K562 (cell line): ENCODE measurements around the gene CHRNB1.

Experiments used
- NR1H2 ChIP-seq: sonication (generic); formaldehyde crosslinking; IDR thresholded peaks from 2 replicates; pipeline ENCODE4 v1.4.0; 2020; ENCODE audit warnings: mild to moderate bottlenecking, missing genetic modification reagents
- RCOR1 ChIP-seq, 2 experiments: IDR thresholded peaks; 2 replicates each; pipeline ENCODE4 v1.6.1; 2012; ENCODE audit warnings: low read depth in 2 of 2, low read length in 2 of 2, borderline replicate concordance in 1 of 2, improper control_type of control experiment in 1 of 2
- SRF ChIP-seq, 2 experiments: fragments of 250-450, 450-650 bp in 1 of 2; sonication (Bioruptor Pico) in 1 of 2; sonication (generic) in 1 of 2; formaldehyde crosslinking; IDR thresholded peaks; 2 replicates each; pipeline versions ENCODE4 v1.5.0 to v1.5.1; 2020 to 2022; ENCODE audit warnings: mild to moderate bottlenecking in 1 of 2, missing genetic modification reagents in 1 of 2
- TARDBP ChIP-seq: fragments of 450-650 bp; IDR thresholded peaks from 2 replicates; pipeline ENCODE4 v1.6.1; 2016
- YBX1 ChIP-seq: fragments of 450-650 bp; IDR thresholded peaks from 2 replicates; pipeline ENCODE4 v1.7.1; 2016; ENCODE audit warnings: mild to moderate bottlenecking
- ZNF408 ChIP-seq: fragments of 250-450 bp; sonication (Bioruptor Pico); IDR thresholded peaks from 2 replicates; pipeline ENCODE4 v1.4.0; 2020; ENCODE audit warnings: low read depth, mild to moderate bottlenecking, moderate library complexity
- ZNF551 ChIP-seq: fragments of 250-450 bp; sonication (Bioruptor Pico); IDR thresholded peaks from 2 replicates; pipeline ENCODE4 v1.5.0; 2021; ENCODE audit warnings: mild to moderate bottlenecking, moderate library complexity
- TF ChIP-seq, protein P1 (sequence below): sonication (generic); formaldehyde crosslinking; IDR thresholded peaks from 2 replicates; pipeline ENCODE4 v1.5.0; 2020; ENCODE audit warnings: missing genetic modification reagents
- TF ChIP-seq, protein P2 (sequence below): fragments of 250-450 bp; sonication (Bioruptor Pico); IDR thresholded peaks from 2 replicates; pipeline ENCODE4 v1.4.0; 2020; ENCODE audit warnings: mild to moderate bottlenecking, moderate library complexity, borderline replicate concordance
- TF ChIP-seq, protein P3 (sequence below): sonication (generic); formaldehyde crosslinking; IDR thresholded peaks from 2 replicates; pipeline ENCODE4 v1.8.0; 2022; ENCODE audit warnings: mild to moderate bottlenecking, missing genetic modification reagents
- TF ChIP-seq, protein P4 (sequence below): conservative IDR thresholded peaks from 2 replicates; pipeline ENCODE4 v1.6.1; 2011; ENCODE audit warnings: low read depth, mild to moderate bottlenecking, low read length; ENCODE audit not compliant: control insufficient read depth
- TF ChIP-seq, protein P5 (sequence below), 3 experiments: IDR thresholded peaks in 2 of 3; conservative IDR thresholded peaks in 1 of 3; 2 replicates each; pipeline ENCODE4 v1.5.1; 2011 to 2012; ENCODE audit warnings: low read length in 3 of 3, mild to moderate bottlenecking in 3 of 3, control low read depth in 2 of 3, improper control_type of control experiment in 1 of 3, inconsistent platforms in 1 of 3, low read depth in 1 of 3, mixed read lengths in 1 of 3, moderate library complexity in 1 of 3; ENCODE audit not compliant: insufficient read depth in 2 of 3

DNA sequence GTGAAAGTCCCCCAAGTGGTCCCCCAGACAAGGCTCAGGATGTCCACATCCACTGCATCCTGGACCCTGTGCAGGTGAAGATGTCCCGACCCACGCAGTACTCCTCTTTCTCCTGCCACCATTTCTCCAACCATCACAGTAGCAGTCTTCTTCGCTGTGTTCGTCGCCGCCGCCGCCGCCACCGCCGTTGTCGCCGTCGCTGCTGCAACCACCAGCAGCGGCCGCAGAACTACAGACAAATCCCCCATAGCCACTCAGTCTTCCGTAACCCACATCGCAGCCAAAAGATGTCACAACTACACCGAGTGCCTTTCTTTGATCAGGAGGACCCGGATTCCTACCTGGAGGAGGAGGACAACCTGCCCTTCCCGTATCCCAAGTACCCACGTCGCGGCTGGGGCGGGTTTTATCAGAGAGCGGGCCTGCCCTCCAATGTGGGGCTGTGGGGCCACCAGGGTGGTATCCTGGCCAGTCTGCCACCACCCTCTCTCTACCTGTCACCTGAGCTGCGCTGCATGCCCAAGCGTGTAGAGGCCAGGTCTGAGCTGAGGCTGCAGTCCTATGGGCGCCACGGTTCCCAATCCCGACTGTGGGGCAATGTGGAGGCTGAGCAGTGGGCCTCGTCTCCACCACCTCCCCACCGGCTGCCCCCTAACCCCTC lies 18.5 kb upstream of the CHRNB1 start:
- TF ChIP-seq, protein P1, sequence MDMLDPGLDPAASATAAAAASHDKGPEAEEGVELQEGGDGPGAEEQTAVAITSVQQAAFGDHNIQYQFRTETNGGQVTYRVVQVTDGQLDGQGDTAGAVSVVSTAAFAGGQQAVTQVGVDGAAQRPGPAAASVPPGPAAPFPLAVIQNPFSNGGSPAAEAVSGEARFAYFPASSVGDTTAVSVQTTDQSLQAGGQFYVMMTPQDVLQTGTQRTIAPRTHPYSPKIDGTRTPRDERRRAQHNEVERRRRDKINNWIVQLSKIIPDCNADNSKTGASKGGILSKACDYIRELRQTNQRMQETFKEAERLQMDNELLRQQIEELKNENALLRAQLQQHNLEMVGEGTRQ: no peak
- TF ChIP-seq, protein P2, sequence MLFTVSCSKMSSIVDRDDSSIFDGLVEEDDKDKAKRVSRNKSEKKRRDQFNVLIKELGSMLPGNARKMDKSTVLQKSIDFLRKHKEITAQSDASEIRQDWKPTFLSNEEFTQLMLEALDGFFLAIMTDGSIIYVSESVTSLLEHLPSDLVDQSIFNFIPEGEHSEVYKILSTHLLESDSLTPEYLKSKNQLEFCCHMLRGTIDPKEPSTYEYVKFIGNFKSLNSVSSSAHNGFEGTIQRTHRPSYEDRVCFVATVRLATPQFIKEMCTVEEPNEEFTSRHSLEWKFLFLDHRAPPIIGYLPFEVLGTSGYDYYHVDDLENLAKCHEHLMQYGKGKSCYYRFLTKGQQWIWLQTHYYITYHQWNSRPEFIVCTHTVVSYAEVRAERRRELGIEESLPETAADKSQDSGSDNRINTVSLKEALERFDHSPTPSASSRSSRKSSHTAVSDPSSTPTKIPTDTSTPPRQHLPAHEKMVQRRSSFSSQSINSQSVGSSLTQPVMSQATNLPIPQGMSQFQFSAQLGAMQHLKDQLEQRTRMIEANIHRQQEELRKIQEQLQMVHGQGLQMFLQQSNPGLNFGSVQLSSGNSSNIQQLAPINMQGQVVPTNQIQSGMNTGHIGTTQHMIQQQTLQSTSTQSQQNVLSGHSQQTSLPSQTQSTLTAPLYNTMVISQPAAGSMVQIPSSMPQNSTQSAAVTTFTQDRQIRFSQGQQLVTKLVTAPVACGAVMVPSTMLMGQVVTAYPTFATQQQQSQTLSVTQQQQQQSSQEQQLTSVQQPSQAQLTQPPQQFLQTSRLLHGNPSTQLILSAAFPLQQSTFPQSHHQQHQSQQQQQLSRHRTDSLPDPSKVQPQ (CRISPR knock-in tag): no peak
- TF ChIP-seq, protein P3, sequence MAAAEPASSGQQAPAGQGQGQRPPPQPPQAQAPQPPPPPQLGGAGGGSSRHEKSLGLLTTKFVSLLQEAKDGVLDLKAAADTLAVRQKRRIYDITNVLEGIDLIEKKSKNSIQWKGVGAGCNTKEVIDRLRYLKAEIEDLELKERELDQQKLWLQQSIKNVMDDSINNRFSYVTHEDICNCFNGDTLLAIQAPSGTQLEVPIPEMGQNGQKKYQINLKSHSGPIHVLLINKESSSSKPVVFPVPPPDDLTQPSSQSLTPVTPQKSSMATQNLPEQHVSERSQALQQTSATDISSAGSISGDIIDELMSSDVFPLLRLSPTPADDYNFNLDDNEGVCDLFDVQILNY (CRISPR knock-in tag): no peak
- TF ChIP-seq RCOR1 (IDR thresholded peaks at IDR 0.05; ENCODE audit: borderline replicate concordance in 1 of 2, low read depth in 2 of 2, low read length in 2 of 2) (no peak), ZNF551 (CRISPR knock-in tag) (no peak), TARDBP (no peak), YBX1 (no peak), SRF (CRISPR knock-in tag; IDR thresholded peaks at IDR 0.05) (no peak), NR1H2 (no peak), ZNF408 (CRISPR knock-in tag) (no peak)
- TF ChIP-seq, protein P4, sequence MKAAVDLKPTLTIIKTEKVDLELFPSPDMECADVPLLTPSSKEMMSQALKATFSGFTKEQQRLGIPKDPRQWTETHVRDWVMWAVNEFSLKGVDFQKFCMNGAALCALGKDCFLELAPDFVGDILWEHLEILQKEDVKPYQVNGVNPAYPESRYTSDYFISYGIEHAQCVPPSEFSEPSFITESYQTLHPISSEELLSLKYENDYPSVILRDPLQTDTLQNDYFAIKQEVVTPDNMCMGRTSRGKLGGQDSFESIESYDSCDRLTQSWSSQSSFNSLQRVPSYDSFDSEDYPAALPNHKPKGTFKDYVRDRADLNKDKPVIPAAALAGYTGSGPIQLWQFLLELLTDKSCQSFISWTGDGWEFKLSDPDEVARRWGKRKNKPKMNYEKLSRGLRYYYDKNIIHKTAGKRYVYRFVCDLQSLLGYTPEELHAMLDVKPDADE: no peak
- TF ChIP-seq, protein P5, sequence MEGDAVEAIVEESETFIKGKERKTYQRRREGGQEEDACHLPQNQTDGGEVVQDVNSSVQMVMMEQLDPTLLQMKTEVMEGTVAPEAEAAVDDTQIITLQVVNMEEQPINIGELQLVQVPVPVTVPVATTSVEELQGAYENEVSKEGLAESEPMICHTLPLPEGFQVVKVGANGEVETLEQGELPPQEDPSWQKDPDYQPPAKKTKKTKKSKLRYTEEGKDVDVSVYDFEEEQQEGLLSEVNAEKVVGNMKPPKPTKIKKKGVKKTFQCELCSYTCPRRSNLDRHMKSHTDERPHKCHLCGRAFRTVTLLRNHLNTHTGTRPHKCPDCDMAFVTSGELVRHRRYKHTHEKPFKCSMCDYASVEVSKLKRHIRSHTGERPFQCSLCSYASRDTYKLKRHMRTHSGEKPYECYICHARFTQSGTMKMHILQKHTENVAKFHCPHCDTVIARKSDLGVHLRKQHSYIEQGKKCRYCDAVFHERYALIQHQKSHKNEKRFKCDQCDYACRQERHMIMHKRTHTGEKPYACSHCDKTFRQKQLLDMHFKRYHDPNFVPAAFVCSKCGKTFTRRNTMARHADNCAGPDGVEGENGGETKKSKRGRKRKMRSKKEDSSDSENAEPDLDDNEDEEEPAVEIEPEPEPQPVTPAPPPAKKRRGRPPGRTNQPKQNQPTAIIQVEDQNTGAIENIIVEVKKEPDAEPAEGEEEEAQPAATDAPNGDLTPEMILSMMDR (IDR thresholded peaks at IDR 0.05 in 2 of 3, conservative IDR thresholded peaks at IDR 0.05 in 1 of 3; ENCODE audit: insufficient read depth in 2 of 3, low read depth in 1 of 3, low read length in 3 of 3): no peak
